AG09309 (cell line): Measurements from ENCODE around the gene DNTTIP2.
"Not testable (repeated sequence)": the region's sequence is repeated elsewhere in the genome, so short reads cannot be mapped to it uniquely, and the experiment has no call there.

Experiments
- DNase-seq: peaks from one replicate; pipeline ENCODE4 v3.0.0-alpha.2; 2010; ENCODE audit warnings: low read depth
- H3K4me3 ChIP-seq: 2 replicates; pipeline ENCODE4 v1.5.1; 2011; ENCODE audit warnings: mild to moderate bottlenecking, low read depth, low read length, moderate library complexity; ENCODE audit not compliant: control insufficient read depth
- CTCF ChIP-seq: IDR thresholded peaks from 2 replicates; pipeline ENCODE4 v1.5.1; 2011; ENCODE audit warnings: mild to moderate bottlenecking, low read depth, low read length, inconsistent platforms; ENCODE audit not compliant: insufficient read depth, control insufficient read depth; ENCODE audit errors: missing control alignments

The DNTTIP2 gene

GRCh38 chr1:93877529-93877928 is 1.5 kb downstream of the DNTTIP2 start:
- no peak overlapping the region for H3K4me3 ChIP-seq
- DNase-seq: no peak
- no peak for TF ChIP-seq CTCF

- H3K4me3 ChIP-seq: no peak overlapping the region
- no peak for DNase-seq
These were observed 2.8 kb downstream of the DNTTIP2 start for GRCh38 chr1:93876244-93876643.

GRCh38 chr1:93874025-93874651 is 4.9 kb downstream of the DNTTIP2 start:
- peak; percentile 3 for DNase-seq
- H3K4me3 ChIP-seq: no peak overlapping the region
- peak; percentile 65 for TF ChIP-seq CTCF

More at GRCh38 chr1:93876244-93876643, 2.8 kb downstream of the DNTTIP2 start:
- TF ChIP-seq CTCF: no peak

- DNase-seq: no peak
- H3K4me3 ChIP-seq: no peak overlapping the region
- no peak for TF ChIP-seq CTCF
These were observed 7.6 kb downstream of the DNTTIP2 start for GRCh38 chr1:93871366-93871765.

- no peak for DNase-seq
- no peak overlapping the region for H3K4me3 ChIP-seq
- TF ChIP-seq CTCF: no peak
These were observed 9.4 kb downstream of the DNTTIP2 start for GRCh38 chr1:93869653-93870052.

GRCh38 chr1:93868492-93868891 is 10.5 kb downstream of the DNTTIP2 start:
- not testable (repeated sequence) for H3K4me3 ChIP-seq, DNase-seq

GRCh38 chr1:93865253-93865652 is 13.8 kb downstream of the DNTTIP2 start:
- H3K4me3 ChIP-seq: no peak overlapping the region
- no peak for TF ChIP-seq CTCF
- DNase-seq: no peak
